HCT116 (cell line): ENCODE data around the gene PTGS1. TPM values are rescaled to one million over a fixed set of nuclear protein-coding genes. Genes with fewer than 3 reads are reported as not detected.

ENCODE experiments used
- ATAC-seq: fragments of 200-7000 bp; cut with Tn5 transposase; 2 replicates; pipeline ENCODE4 v1.9.1; 2020; ENCODE audit warnings: mild to moderate bottlenecking, moderate library complexity
- BruUV-seq: library from RNA; stranded (reverse); fragments of 400-500 nt; replicated peaks from 2 replicates; lab custom pipeline; 2021; lab: Mats Ljungman, UMichigan
- CTCF ChIA-PET: fragments of 300-600 bp; sonication (Branson Sonifier 250); formaldehyde crosslinking; loops from one replicate; lab custom pipeline; 2021; ENCODE audit warnings: antibody characterized with exemption; lab: Charles Lee
- POLR2A ChIA-PET: fragments of 300-600, 350-600 bp; sonication (Branson Sonifier 250); formaldehyde crosslinking; loops from one replicate; lab custom pipeline; 2021; ENCODE audit warnings: antibody characterized with exemption; lab: Charles Lee
- RAD21 ChIA-PET, 2 experiments: fragments of 300-600 bp; sonication (Branson Sonifier 250); formaldehyde crosslinking; loops; one replicate each; lab custom pipeline; 2023; ENCODE audit warnings: low total read pairs in 2 of 2; ENCODE audit not compliant: uncharacterized antibody in 2 of 2, unreplicated experiment in 2 of 2, low non-redundant PET in 1 of 2; lab: Charles Lee
- DNase-seq: peaks from one replicate; pipeline ENCODE4 v3.0.0-alpha.2; 2010; ENCODE audit warnings: low read depth, low spot score
- H2AFZ ChIP-seq: fragments of 200-600 bp; shearing (Covaris generic), sonication (generic); 2 replicates; pipeline ENCODE4 v1.6.1; 2017; ENCODE audit warnings: low read depth, mixed run types, mixed read lengths, antibody characterized with exemption, low read length; ENCODE audit not compliant: poor library complexity, severe bottlenecking
- H3K27ac ChIP-seq: 2 replicates; pipeline ENCODE4 v1.5.1; 2012; ENCODE audit warnings: low read depth, low read length
- H3K27me3 ChIP-seq: fragments of 200-600 bp; sonication (generic); 2 replicates; pipeline ENCODE4 v1.6.1; 2016; ENCODE audit warnings: mixed run types, low read length, mixed read lengths; ENCODE audit not compliant: insufficient read depth
- H3K36me3 ChIP-seq, 2 experiments: fragments of 200-500 bp in 1 of 2; fragments of 200-600 bp in 1 of 2; sonication (Bioruptor generic) in 1 of 2; sonication (generic) in 1 of 2; 2 replicates each; pipeline versions ENCODE4 v1.5.1 to v1.6.1; 2014 to 2016; ENCODE audit warnings: low read length in 2 of 2, inconsistent platforms in 1 of 2, mixed read lengths in 1 of 2, mixed run types in 1 of 2; ENCODE audit not compliant: insufficient read depth in 2 of 2, control insufficient read depth in 1 of 2
- H3K4me1 ChIP-seq, 2 experiments: fragments of 200-600 bp in 1 of 2; sonication (generic) in 1 of 2; 2 replicates each; pipeline versions ENCODE4 v1.5.1 to v1.6.1; 2012 to 2017; ENCODE audit warnings: low read length in 2 of 2, inconsistent platforms in 1 of 2, mild to moderate bottlenecking in 1 of 2, mixed read lengths in 1 of 2, mixed run types in 1 of 2, moderate library complexity in 1 of 2; ENCODE audit not compliant: insufficient read depth in 2 of 2, control insufficient read depth in 1 of 2
- H3K4me2 ChIP-seq: fragments of 200-600 bp; sonication (generic); 2 replicates; pipeline ENCODE4 v1.6.1; 2017; ENCODE audit warnings: mixed run types, low read length, mixed read lengths
- H3K4me3 ChIP-seq, 2 experiments: fragments of 200-600 bp in 1 of 2; sonication (generic) in 1 of 2; replicated peaks in 1 of 2; 2 replicates each; pipeline ENCODE4 v1.5.1; 2011 to 2016; ENCODE audit warnings: low read length in 2 of 2, control low read depth in 1 of 2, low read depth in 1 of 2, mild to moderate bottlenecking in 1 of 2, mixed read lengths in 1 of 2, mixed run types in 1 of 2
- H3K79me2 ChIP-seq: fragments of 200-600 bp; sonication (generic); 2 replicates; pipeline ENCODE4 v1.6.1; 2017; ENCODE audit warnings: mild to moderate bottlenecking, mixed run types, low read length, moderate library complexity, mixed read lengths; ENCODE audit not compliant: insufficient read depth
- H3K9ac ChIP-seq: fragments of 200-600 bp; sonication (generic); 2 replicates; pipeline ENCODE4 v1.6.1; 2016; ENCODE audit warnings: low read length, mixed read lengths
- H3K9me2 ChIP-seq: fragments of 200-600 bp; sonication (generic), shearing (Covaris generic); 2 replicates; pipeline ENCODE4 v1.6.1; 2017; ENCODE audit warnings: mixed run types, mild to moderate bottlenecking, moderate library complexity; ENCODE audit not compliant: insufficient read depth
- H3K9me3 ChIP-seq, 2 experiments: fragments of 200-500 bp in 1 of 2; fragments of 200-600 bp in 1 of 2; sonication (Bioruptor generic) in 1 of 2; sonication (generic) in 1 of 2; 2 replicates each; pipeline ENCODE4 v1.6.1; 2014 to 2017; ENCODE audit warnings: low read length in 2 of 2, mixed read lengths in 2 of 2, inconsistent platforms in 1 of 2, low read depth in 1 of 2, mild to moderate bottlenecking in 1 of 2, mixed run types in 1 of 2, moderate library complexity in 1 of 2; ENCODE audit not compliant: control insufficient read depth in 1 of 2, insufficient read depth in 1 of 2
- H4K20me1 ChIP-seq: fragments of 200-600 bp; sonication (generic), shearing (Covaris generic); 2 replicates; pipeline ENCODE4 v1.6.1; 2017; ENCODE audit warnings: mixed run types, mild to moderate bottlenecking, moderate library complexity; ENCODE audit not compliant: insufficient read depth
- CBX3 ChIP-seq: IDR thresholded peaks from 2 replicates; pipeline ENCODE4 v1.6.1; 2012; ENCODE audit warnings: low read depth
- CEBPB ChIP-seq: IDR thresholded peaks from 2 replicates; pipeline ENCODE4 v1.6.1; 2012; ENCODE audit warnings: low read depth
- EGR1 ChIP-seq: IDR thresholded peaks from 2 replicates; pipeline ENCODE4 v1.6.1; 2012; ENCODE audit warnings: low read depth
- ELF1 ChIP-seq: IDR thresholded peaks from 2 replicates; pipeline ENCODE4 v1.6.1; 2012; ENCODE audit warnings: low read depth, borderline replicate concordance
- EZH2 ChIP-seq: fragments of 200-600 bp; sonication (generic); IDR thresholded peaks from 2 replicates; pipeline ENCODE4 v1.6.1; 2017; ENCODE audit warnings: antibody characterized with exemption, mixed run types
- EZH2phosphoT487 ChIP-seq: fragments of 200-600 bp; IDR thresholded peaks from 2 replicates; pipeline ENCODE4 v1.6.1; 2018; ENCODE audit warnings: antibody characterized with exemption, borderline replicate concordance
- FOSL1 ChIP-seq: IDR thresholded peaks from 2 replicates; pipeline ENCODE4 v1.6.1; 2012; ENCODE audit warnings: low read depth
- JUND ChIP-seq: IDR thresholded peaks from 2 replicates; pipeline ENCODE4 v1.6.1; 2012
- MAX ChIP-seq: IDR thresholded peaks from 2 replicates; pipeline ENCODE4 v1.6.1; 2012
- RAD21 ChIP-seq: IDR thresholded peaks from 2 replicates; pipeline ENCODE4 v1.6.1; 2012; ENCODE audit warnings: low read depth, mild to moderate bottlenecking
- SIN3A ChIP-seq: IDR thresholded peaks from 2 replicates; pipeline ENCODE4 v1.6.1; 2012; ENCODE audit warnings: low read depth
- SRF ChIP-seq: IDR thresholded peaks from 2 replicates; pipeline ENCODE4 v1.6.1; 2012; ENCODE audit warnings: low read depth
- TCF7L2 ChIP-seq: IDR thresholded peaks from 2 replicates; pipeline ENCODE4 v1.7.0; 2011; ENCODE audit warnings: borderline replicate concordance, inconsistent platforms; ENCODE audit not compliant: insufficient read depth, insufficient read length; ENCODE audit errors: extremely low read depth
- YY1 ChIP-seq: IDR thresholded peaks from 2 replicates; pipeline ENCODE4 v1.6.1; 2011; ENCODE audit warnings: low read length, low read depth, moderate library complexity, mild to moderate bottlenecking; ENCODE audit not compliant: insufficient replicate concordance; ENCODE audit errors: extremely low read depth
- ZFX ChIP-seq: fragments of 450-650 bp; IDR thresholded peaks from 2 replicates; pipeline ENCODE4 v1.6.1; 2017
- ZNF274 ChIP-seq: fragments of 200-500 bp; sonication (Bioruptor generic); IDR thresholded peaks from 2 replicates; pipeline ENCODE4 v1.6.1; 2014; ENCODE audit warnings: mild to moderate bottlenecking, low read depth, low read length, inconsistent platforms
- intact Hi-C: fragments of 100-400 bp; cut with micrococcal nuclease; formaldehyde crosslinking; loops from 2 replicates; pipeline ENCODE4 v1.10.0; 2022
- total RNA-seq: library from RNA; stranded (reverse); gene quantifications from one replicate; pipeline ENCODE4 v1.2.1, GENCODE V29; 2021; ENCODE audit not compliant: unreplicated experiment
- TF ChIP-seq, protein P1 (sequence below): IDR thresholded peaks from 2 replicates; pipeline ENCODE4 v1.6.1; 2012
- TF ChIP-seq, protein P2 (sequence below): IDR thresholded peaks from 2 replicates; pipeline ENCODE4 v1.6.1; 2011; ENCODE audit warnings: mild to moderate bottlenecking, low read length, moderate library complexity; ENCODE audit not compliant: insufficient replicate concordance; ENCODE audit errors: extremely low read depth
- TF ChIP-seq, protein P3 (sequence below), 3 experiments: fragments of 200-600 bp in 1 of 3; sonication (generic) in 1 of 3; IDR thresholded peaks in 2 of 3; conservative IDR thresholded peaks in 1 of 3; 2 replicates each; pipeline ENCODE4 v1.5.1; 2012 to 2017; ENCODE audit warnings: low read depth in 2 of 3, low read length in 2 of 3, antibody characterized with exemption in 1 of 3, borderline replicate concordance in 1 of 3, control low read depth in 1 of 3, mild to moderate bottlenecking in 1 of 3, mixed read lengths in 1 of 3, mixed run types in 1 of 3, moderate library complexity in 1 of 3; ENCODE audit not compliant: insufficient read depth in 1 of 3

Gene PTGS1
- total RNA-seq, 1 experiment from 2014 or later: 3.5 TPM

- TF ChIP-seq EZH2phosphoT487: no peak
- TF ChIP-seq YY1: no peak
- no peak for TF ChIP-seq EGR1
- no peak for TF ChIP-seq MAX
- TF ChIP-seq ZNF274: no peak
- TF ChIP-seq, protein P1, sequence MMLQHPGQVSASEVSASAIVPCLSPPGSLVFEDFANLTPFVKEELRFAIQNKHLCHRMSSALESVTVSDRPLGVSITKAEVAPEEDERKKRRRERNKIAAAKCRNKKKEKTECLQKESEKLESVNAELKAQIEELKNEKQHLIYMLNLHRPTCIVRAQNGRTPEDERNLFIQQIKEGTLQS: no peak
- no peak for TF ChIP-seq FOSL1
Observed at GRCh38 chr9:122398371-122398924, 27.6 kb downstream of the PTGS1 start (continued).

- DNase-seq: no peak
- no TSS peak for BruUV-seq
- Histone ChIP-seq H3K27ac (peak overlapping the region; percentile 52; the same call in 1 of the 2 replicates), H3K79me2 (no peaks in the 10 kb centered on the region), H3K4me2 (peak overlapping the region; percentile 70), H2AFZ (peak overlapping the region; percentile 1), H3K9ac (peak overlapping the region; percentile 29; the same call in 1 of the 2 replicates)
- CTCF ChIA-PET: no interaction called here
- TF ChIP-seq, protein P2, sequence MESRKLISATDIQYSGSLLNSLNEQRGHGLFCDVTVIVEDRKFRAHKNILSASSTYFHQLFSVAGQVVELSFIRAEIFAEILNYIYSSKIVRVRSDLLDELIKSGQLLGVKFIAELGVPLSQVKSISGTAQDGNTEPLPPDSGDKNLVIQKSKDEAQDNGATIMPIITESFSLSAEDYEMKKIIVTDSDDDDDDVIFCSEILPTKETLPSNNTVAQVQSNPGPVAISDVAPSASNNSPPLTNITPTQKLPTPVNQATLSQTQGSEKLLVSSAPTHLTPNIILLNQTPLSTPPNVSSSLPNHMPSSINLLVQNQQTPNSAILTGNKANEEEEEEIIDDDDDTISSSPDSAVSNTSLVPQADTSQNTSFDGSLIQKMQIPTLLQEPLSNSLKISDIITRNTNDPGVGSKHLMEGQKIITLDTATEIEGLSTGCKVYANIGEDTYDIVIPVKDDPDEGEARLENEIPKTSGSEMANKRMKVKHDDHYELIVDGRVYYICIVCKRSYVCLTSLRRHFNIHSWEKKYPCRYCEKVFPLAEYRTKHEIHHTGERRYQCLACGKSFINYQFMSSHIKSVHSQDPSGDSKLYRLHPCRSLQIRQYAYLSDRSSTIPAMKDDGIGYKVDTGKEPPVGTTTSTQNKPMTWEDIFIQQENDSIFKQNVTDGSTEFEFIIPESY: no peak
- TF ChIP-seq SIN3A: no peak
- TF ChIP-seq, protein P3, sequence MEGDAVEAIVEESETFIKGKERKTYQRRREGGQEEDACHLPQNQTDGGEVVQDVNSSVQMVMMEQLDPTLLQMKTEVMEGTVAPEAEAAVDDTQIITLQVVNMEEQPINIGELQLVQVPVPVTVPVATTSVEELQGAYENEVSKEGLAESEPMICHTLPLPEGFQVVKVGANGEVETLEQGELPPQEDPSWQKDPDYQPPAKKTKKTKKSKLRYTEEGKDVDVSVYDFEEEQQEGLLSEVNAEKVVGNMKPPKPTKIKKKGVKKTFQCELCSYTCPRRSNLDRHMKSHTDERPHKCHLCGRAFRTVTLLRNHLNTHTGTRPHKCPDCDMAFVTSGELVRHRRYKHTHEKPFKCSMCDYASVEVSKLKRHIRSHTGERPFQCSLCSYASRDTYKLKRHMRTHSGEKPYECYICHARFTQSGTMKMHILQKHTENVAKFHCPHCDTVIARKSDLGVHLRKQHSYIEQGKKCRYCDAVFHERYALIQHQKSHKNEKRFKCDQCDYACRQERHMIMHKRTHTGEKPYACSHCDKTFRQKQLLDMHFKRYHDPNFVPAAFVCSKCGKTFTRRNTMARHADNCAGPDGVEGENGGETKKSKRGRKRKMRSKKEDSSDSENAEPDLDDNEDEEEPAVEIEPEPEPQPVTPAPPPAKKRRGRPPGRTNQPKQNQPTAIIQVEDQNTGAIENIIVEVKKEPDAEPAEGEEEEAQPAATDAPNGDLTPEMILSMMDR (IDR thresholded peaks at IDR 0.05 in 2 of 3, conservative IDR thresholded peaks at IDR 0.05 in 1 of 3; ENCODE audit: borderline replicate concordance in 1 of 3, insufficient read depth in 1 of 3, low read depth in 2 of 3, low read length in 2 of 3): no peak
- TF ChIP-seq TCF7L2: no peak
- no peak for TF ChIP-seq JUND
- no peak for TF ChIP-seq SRF
- TF ChIP-seq MAX: no peak
- no peak for TF ChIP-seq EGR1
- no peak for TF ChIP-seq YY1
- TF ChIP-seq RAD21: no peak
- no peak for TF ChIP-seq ELF1
- TF ChIP-seq ZNF274: no peak
- TF ChIP-seq, protein P1: no peak
- TF ChIP-seq EZH2: no peak
- TF ChIP-seq EZH2phosphoT487: no peak
- no peak for TF ChIP-seq CEBPB
- TF ChIP-seq CBX3: no peak
- no peak for TF ChIP-seq ZFX
- TF ChIP-seq, all 23 proteins: peak for 0
- Histone ChIP-seq H4K20me1 (no peaks in the 10 kb centered on the region), H3K36me3 (no peaks in the 10 kb centered on the region), H3K4me3 (no peak overlapping the region), H3K27me3 (no peaks in the 10 kb centered on the region), H3K9me2 (no peaks in the 10 kb centered on the region), H3K4me1 (peaks cover 9 to 16% of the 10 kb centered on the region in 2 experiments), H3K9me3 (no peaks in the 10 kb centered on the region)
- intact Hi-C loops: no loop called here
- no peak for ATAC-seq
- RAD21 ChIA-PET: no interaction called here
- POLR2A ChIA-PET: no interaction called here
Observed at GRCh38 chr9:122401896-122402295, 31.1 kb downstream of the PTGS1 start.
